GM21529 (cell line): Measurements from ENCODE around the gene IGFN1.
"Not testable (repeated sequence)": the region's sequence is repeated elsewhere in the genome, so short reads cannot be mapped to it uniquely, and the experiment has no call there.

Experiments
- ATAC-seq: cut with Tn5 transposase; IDR thresholded peaks from one replicate; pipeline ENCODE4 v1.9.1; 2021; ENCODE audit not compliant: unreplicated experiment

IGFN1 gene

GRCh38 chr1:201163036-201163435 lies 27.6 kb upstream of the IGFN1 start:
- not testable (repeated sequence) for ATAC-seq

DNA sequence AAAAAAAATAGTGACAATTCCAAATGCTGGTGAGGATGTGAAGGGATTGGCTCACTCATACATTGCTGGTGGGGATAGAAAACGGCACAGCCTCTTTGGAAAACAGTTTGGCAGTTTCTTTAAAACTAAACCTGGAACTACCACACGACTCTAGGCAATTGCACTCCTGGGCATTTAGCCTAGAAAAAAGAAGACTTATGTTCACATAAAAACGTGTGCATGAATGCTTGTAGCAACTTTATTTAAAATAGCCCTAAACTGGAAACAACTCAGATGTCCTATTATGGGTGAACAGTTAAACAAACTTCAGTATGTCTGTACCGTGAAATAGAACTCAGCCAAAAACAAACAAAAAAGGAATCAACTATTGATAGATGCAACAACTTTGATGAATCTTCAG lies 26.9 kb upstream of the IGFN1 start:
- ATAC-seq = no peak

DNA sequence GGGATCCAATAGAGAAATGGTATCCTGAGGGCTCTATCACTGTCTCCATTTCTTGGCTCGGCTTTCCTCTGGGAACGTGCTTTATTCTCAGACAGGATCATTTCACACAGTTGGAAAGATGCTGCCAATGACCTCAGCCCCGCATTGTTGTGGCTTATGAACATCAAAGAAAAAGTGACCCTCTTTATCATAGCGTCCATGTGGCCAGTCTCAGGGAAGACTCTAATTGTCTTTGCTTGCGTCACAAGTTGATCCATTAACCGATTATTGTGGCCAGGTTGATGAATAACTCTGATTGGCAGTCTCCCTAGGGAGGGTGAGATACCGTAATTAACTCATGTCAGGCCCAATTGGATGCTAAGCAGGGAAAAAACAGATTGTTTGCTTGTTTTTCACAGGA lies 26.0 kb upstream of the IGFN1 start:
- no peak for ATAC-seq

GRCh38 chr1:201167041-201167991 lies 23.3 kb upstream of the IGFN1 start:
- ATAC-seq = no peak

DNA sequence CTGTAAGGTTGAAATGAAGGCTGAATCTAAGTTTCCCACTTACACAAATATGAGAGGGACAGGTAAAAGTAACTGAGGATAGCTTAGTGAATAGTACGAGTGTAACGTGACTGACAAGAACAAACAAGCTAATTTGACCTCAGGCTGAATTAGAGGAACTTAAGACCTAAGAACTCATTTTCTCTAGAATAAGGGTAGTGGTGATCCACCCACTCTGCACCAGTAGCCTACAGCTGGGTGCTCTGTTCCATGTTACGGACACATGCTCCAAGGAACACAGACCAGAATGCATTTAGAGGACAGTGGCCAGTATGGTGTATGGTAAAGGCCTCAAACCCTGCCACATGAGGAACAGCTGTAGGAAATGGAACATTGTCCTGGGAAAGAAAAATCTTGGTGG lies 21.4 kb upstream of the IGFN1 start:
- no peak for ATAC-seq

DNA sequence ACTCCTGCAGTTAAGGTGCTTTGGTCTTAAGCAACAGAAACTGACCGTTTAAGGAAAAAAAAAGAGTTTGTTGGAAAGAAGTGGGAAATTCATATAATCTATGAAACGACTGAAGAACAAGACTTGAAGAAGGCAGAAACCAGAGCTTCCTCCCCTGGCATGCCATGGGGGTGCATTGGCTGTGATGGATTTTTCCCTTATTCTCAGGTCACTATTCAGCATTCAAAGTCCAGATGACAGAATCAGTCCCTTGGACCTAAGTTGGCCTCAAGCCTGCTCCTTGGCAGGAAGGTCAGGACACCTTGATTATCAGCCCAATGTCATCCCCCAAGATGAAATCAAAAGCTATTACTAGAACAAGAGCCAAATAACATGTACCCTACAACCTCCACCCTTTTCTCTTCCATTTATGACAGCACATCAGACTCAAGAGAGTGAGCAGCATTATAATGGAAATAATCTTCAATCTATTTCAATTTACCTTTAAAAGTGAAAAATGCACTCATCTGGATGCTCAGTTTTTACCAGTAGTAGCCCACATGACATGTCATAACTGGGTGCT lies 20.6 kb upstream of the IGFN1 start:
- no peak for ATAC-seq

GRCh38 chr1:201170533-201171062 lies 20.0 kb upstream of the IGFN1 start:
- peak; percentile 96 for ATAC-seq

- peak; percentile 44 for ATAC-seq
Measured at GRCh38 chr1:201171063-201172036, 19.3 kb upstream of the IGFN1 start.

GRCh38 chr1:201172326-201172725 lies 18.3 kb upstream of the IGFN1 start:
- ATAC-seq = no peak

DNA sequence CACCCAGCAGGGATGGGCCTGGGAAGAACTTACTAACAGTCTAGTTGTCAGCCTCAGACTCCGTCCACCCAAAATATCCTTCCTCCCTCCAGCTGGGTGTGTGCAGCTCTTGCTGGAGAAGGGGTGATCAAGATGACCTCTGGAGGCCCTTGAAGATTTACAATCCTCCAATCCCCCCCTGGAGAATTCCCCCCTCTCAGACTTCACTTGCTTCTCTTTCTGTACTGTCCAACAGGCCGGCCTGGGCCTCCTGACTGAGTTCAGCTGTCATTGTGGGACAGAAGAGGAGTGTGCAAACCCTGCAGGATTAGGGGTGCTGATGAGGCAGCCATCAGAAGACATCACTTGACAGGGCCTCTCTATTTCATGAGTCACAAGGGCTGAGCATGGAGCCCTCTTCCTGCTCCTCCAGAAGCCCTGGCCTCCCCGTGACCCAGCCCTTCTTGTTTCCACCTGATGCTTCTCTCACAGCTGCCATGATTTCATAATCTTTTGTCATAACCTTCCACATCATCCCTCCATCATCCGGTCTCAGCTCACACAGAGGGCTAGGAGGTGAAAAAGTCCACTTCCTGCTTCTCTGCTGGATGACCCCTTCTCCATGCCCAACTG lies 17.5 kb upstream of the IGFN1 start:
- no peak for ATAC-seq

DNA sequence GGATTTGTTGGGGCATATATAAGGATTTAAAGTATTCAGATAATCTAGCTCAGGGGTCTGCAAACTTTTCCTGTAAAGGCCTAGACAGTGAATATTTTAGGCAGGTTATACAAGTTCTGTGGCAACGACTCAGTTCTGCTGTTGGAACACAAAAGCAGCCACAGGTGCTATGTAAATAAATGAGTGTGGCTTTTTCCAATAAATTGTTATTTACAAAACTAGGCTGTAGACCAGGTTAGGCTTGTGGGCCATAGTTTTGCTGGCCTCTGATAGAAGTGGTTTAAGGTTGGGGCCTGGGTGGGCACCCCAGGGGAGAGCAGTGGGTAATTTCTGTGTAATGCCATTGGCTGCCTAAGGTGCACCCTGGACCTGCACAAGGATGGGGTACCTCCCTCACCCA lies 16.9 kb upstream of the IGFN1 start:
- ATAC-seq = no peak

DNA sequence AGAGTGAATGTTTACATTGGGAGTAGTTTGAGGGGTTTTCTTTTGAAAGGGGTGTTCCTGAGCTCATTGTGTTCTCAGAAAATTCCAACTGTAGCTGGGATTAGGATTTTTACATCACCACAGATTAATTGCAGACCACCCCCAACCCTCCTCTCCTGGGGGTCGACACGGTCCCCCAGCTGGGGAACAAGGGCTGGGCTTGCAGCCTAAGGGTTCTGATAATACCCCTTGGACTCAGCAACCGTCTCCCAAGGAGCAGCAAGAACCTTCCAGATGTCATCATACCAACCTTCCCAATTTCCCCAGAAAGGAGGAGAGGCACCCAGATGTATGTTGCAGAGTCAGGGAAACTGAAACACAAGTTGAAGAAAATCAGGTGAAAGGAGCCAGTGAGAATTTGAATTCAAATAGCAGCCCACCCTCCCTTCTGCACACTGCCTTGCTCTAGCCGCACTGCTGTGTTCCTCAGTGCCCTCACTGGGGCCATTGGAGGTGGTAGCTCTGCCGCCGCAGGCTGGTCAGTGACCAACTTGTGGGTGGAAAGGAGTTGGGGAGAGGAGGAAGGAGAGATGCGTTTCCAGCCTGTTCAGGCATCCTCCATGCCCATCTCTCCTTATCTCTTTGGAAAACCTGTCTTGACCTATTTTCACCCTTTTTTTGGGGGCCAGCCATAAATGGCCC lies 14.7 kb upstream of the IGFN1 start:
- ATAC-seq = no peak

DNA sequence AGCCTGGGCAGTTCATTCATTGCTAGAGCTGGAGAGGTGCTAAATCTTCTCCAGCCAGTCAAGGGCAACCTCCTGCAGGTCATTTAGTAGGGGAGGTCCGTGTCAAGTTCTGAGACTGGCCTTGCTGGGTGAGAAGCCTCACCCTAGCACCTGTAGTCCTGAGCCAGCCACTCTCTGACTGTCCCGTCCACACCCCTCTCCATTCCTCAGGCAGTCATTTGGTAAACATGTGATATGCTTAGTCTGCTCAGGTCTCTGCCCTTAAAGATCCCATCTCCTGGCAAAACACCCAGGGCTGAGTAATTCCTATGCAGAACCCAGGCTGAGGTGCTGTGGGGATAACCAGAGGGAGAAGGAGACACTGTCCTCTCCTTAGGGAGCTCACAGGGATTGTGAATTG lies 13.7 kb upstream of the IGFN1 start:
- no peak for ATAC-seq

DNA sequence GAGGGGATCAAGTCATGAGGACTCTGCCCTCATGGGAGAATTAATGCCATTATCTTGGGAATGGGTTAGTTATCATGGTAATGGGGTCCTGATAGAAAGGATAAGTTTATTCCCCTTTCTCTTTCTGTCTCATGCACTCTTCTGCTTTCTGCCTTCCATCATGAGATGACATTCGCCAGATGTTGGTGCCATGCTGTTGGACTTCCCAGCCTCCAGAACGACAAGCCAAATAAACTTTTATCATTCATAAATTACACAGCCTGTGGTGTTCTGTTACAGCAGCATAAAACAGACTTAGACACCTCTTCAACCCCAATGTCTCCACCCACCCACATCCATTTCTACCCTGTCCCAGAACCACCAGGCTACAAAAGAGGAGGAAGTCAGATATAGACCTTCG lies 11.9 kb upstream of the IGFN1 start:
- ATAC-seq = no peak

- no peak for ATAC-seq
Measured at GRCh38 chr1:201180141-201180540, 10.5 kb upstream of the IGFN1 start.

DNA sequence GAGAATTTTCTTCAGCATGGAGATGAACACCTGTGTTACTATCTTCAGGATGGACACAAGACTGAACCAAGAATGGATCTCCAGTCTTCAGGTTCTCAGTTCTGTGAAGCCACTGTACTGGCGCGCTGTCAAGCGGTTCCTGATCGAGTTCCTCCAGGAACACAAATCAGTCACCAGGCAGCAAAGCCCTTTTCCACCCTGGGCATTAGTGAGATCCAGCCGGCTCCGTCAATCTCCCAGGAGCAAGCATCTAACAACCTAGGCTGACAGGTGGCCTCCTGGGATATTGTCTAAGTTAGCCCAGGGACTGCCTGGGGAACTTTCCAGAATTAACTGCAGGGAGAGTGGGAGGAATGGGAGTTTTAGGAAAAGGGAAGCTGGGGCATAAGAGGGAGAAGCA lies 9.7 kb upstream of the IGFN1 start:
- no peak for ATAC-seq

DNA sequence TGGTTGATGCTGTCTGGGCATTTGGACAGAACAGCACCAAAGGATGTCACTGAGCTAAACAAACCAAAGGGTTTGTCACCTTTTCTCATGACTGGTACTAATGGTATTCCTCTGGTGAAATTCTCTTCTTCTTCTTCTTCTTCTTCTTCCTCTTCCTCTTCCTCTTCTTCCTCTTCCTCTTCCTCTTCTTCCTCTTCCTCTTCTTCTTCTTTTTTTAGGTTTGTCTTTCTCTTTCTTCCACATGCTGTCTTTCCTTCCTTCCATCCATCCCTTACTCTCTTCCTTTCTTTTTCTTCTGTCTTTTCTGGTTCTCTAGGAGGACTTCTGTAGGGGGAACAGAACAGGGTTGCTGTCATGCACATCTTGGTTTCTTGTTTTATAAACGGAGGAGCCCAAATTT lies 9.3 kb upstream of the IGFN1 start:
- ATAC-seq = no peak

DNA sequence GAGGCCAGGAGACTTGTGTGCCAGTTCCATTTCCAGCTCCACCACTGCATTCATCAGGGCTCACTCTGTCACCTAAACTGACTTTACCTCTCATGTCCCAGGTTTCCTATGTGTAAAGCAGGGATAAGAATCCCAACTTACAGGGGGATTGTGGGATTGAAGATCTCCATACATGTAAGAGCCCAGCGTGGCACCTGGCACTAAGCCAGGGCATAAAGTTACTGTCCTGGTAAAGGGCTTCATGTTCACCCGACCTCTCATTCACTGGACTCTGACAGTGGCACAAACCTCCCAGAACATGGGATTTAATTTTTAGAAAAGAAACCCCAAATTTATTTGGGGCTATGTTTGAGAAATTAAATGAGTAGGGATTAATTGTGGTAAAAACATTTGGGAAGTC lies 8.9 kb upstream of the IGFN1 start:
- no peak for ATAC-seq

DNA sequence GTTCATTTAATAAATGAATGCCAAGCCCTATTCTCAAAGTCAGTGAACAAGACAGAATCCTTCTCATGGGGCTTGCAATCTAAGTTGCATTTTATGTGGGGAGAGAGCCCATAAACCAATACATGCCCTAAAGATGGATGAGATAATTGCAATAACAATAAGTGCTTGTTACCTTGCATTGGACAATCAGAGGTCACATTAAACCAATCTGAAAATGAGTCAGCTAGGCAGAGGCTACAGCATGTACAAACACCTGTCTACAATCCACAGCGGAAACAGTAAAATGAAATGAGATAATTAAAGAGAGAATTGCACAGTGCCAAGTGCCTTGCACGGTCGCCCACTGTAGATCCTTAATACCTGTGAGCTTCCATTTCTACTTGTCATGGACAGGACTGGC lies 7.4 kb upstream of the IGFN1 start:
- no peak for ATAC-seq

GRCh38 chr1:201183753-201184152 lies 6.9 kb upstream of the IGFN1 start:
- no peak for ATAC-seq
